Measurements from ENCODE around the gene NTM. TPM values are rescaled to one million over a fixed set of nuclear protein-coding genes. Genes with fewer than 3 reads are reported as not detected.

Gene NTM
- total and polyA plus RNA-seq, 2 donors from 2014 or later, result 0.92 to 10.3 TPM

- DNase-seq (no peak), FAIRE-seq (no peak)
- Histone ChIP-seq H3K4me3 (ENCODE audit: low read length in 3 of 3) (no peak overlapping the region), H3K36me3 (ENCODE audit: control insufficient read depth in 2 of 3, insufficient read depth in 3 of 3, low read length in 3 of 3) (no peaks in the 10 kb centered on the region), H3K9me3 (ENCODE audit: control insufficient read depth in 2 of 3, insufficient read depth in 1 of 3, low read length in 3 of 3) (no peaks in the 10 kb centered on the region), H3K27me3 (ENCODE audit: control insufficient read depth, insufficient read depth, low read length) (no peaks in the 10 kb centered on the region), H3K4me1 (ENCODE audit: control insufficient read depth in 2 of 3, insufficient read depth in 2 of 3, low read depth in 1 of 3, low read length in 3 of 3) (no peaks in the 10 kb centered on the region), H3K9ac (ENCODE audit: low read length in 3 of 3) (no peak overlapping the region), H3K27ac (ENCODE audit: low read depth in 2 of 2, low read length in 2 of 2) (no peak overlapping the region)
- TF ChIP-seq CTCF (IDR thresholded peaks at IDR 0.05; ENCODE audit: borderline replicate concordance, extremely low read depth, insufficient read depth), result no peak
- intact Hi-C loops (cut with DNase I), result no loop called here
Observed at GRCh38 chr11:131792243-131792642, 421.8 kb downstream of the NTM start.

GRCh38 chr11:131796089-131796488 is 425.7 kb downstream of the NTM start:
- FAIRE-seq, result no peak
- DNase-seq, result no peak
- Histone ChIP-seq H3K4me1 (ENCODE audit: control insufficient read depth in 2 of 3, insufficient read depth in 2 of 3, low read depth in 1 of 3, low read length in 3 of 3) (no peaks in the 10 kb centered on the region), H3K4me3 (ENCODE audit: low read length in 3 of 3) (no peak overlapping the region), H3K9ac (ENCODE audit: low read length in 3 of 3) (no peak overlapping the region), H3K9me3 (ENCODE audit: control insufficient read depth in 2 of 3, insufficient read depth in 1 of 3, low read length in 3 of 3) (no peaks in the 10 kb centered on the region), H3K27ac (ENCODE audit: low read depth in 2 of 2, low read length in 2 of 2) (no peak overlapping the region), H3K36me3 (ENCODE audit: control insufficient read depth in 2 of 3, insufficient read depth in 3 of 3, low read length in 3 of 3) (no peaks in the 10 kb centered on the region), H3K27me3 (ENCODE audit: control insufficient read depth, insufficient read depth, low read length) (no peaks in the 10 kb centered on the region)
- TF ChIP-seq CTCF (IDR thresholded peaks at IDR 0.05; ENCODE audit: borderline replicate concordance, extremely low read depth, insufficient read depth), result no peak
- intact Hi-C loops (cut with DNase I), result no loop called here

GRCh38 chr11:131796541-131796940 is 426.1 kb downstream of the NTM start:
- Histone ChIP-seq H3K4me3 (ENCODE audit: low read length in 3 of 3) (no peak overlapping the region), H3K9ac (ENCODE audit: low read length in 3 of 3) (no peak overlapping the region), H3K27ac (ENCODE audit: low read depth in 2 of 2, low read length in 2 of 2) (no peak overlapping the region), H3K27me3 (ENCODE audit: control insufficient read depth, insufficient read depth, low read length) (no peaks in the 10 kb centered on the region), H3K36me3 (ENCODE audit: control insufficient read depth in 2 of 3, insufficient read depth in 3 of 3, low read length in 3 of 3) (no peaks in the 10 kb centered on the region), H3K4me1 (ENCODE audit: control insufficient read depth in 2 of 3, insufficient read depth in 2 of 3, low read depth in 1 of 3, low read length in 3 of 3) (no peaks in the 10 kb centered on the region), H3K9me3 (ENCODE audit: control insufficient read depth in 2 of 3, insufficient read depth in 1 of 3, low read length in 3 of 3) (no peaks in the 10 kb centered on the region)
- DNase-seq, result peak in 3 of 5 donors; percentile 33 to 48 (median 38)
- intact Hi-C loops (cut with DNase I), result no loop called here
- no peak for FAIRE-seq
- TF ChIP-seq CTCF (IDR thresholded peaks at IDR 0.05; ENCODE audit: borderline replicate concordance, extremely low read depth, insufficient read depth), result no peak

- no peak overlapping the region for H3K4me3 ChIP-seq (ENCODE audit: low read length in 3 of 3)
- no peaks in the 10 kb centered on the region for H3K9me3 ChIP-seq (ENCODE audit: control insufficient read depth in 2 of 3, insufficient read depth in 1 of 3, low read length in 3 of 3)
- FAIRE-seq (no peak), DNase-seq (no peak)
- H3K27ac ChIP-seq (ENCODE audit: low read depth in 2 of 2, low read length in 2 of 2), result no peak overlapping the region
- H3K9ac ChIP-seq (ENCODE audit: low read length in 3 of 3), result no peak overlapping the region
- H3K4me1 ChIP-seq (ENCODE audit: control insufficient read depth in 2 of 3, insufficient read depth in 2 of 3, low read depth in 1 of 3, low read length in 3 of 3), result no peaks in the 10 kb centered on the region
- intact Hi-C loops (cut with DNase I), result no loop called here
- no peaks in the 10 kb centered on the region for H3K27me3 ChIP-seq (ENCODE audit: control insufficient read depth, insufficient read depth, low read length)
- H3K36me3 ChIP-seq (ENCODE audit: control insufficient read depth in 2 of 3, insufficient read depth in 3 of 3, low read length in 3 of 3), result no peaks in the 10 kb centered on the region
- no peak for TF ChIP-seq CTCF (IDR thresholded peaks at IDR 0.05; ENCODE audit: borderline replicate concordance, extremely low read depth, insufficient read depth)
Observed at GRCh38 chr11:131800452-131800851, 430.0 kb downstream of the NTM start.
